ENCODE results near the gene KCNQ4. TPM values are rescaled to one million over a fixed set of nuclear protein-coding genes. Genes with fewer than 3 reads are reported as not detected.
A peak's percentile ranks its signal among the peaks of the same experiment; 100 is the strongest.

The KCNQ4 gene
- total and polyA plus RNA-seq, 2 of the 4 experiments (the other 2 are of a cell fraction): 0.07 TPM; not detected in 1

DNA sequence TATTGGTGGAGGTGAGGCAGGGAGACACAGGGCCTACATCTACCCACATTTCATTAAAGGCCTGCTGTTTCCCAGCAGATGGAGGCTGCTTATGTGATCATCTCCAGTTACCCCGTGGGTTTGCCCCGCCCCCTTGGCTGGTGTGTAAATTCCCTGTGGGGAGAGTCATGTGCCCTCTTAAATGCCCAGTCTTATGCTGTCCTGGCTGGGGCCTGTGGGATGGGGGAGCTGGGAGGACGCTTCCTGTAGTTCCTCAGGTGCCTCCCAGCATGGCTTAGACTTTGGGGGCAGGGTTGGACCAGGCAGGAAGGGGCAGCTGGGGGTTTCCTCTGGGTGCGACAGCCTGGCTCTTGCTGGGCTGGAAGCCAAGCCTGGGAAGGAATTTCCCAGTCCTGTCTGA, 94.1 kb downstream of the KCNQ4 start:
- intact Hi-C loops (cut with micrococcal nuclease) (no loop called here), dilution Hi-C loops (cut with HindIII; ENCODE audit: low sequenced_read_pairs, unreplicated experiment) (no loop called here), in situ Hi-C loops (cut with MboI; ENCODE audit: low sequenced_read_pairs) (no loop called here)
- Histone ChIP-seq H2AFZ (replicated peaks; ENCODE audit: low read length, poor library complexity) (peak overlapping the region; percentile 93), H3K79me1 (ENCODE audit: low read depth in 1 of 2, low read length in 2 of 2) (no peaks in the 10 kb centered on the region; a peak in 2 of 4 replicates), H3K27ac (ENCODE audit: insufficient read depth, low read length) (peak overlapping the region; percentile 45), H4K8ac (ENCODE audit: low read depth in 2 of 2, low read length in 2 of 2) (peak overlapping the region; percentile 45 to 97), H2BK5ac (ENCODE audit: low read depth, low read length, poor library complexity, severe bottlenecking) (peak overlapping the region; percentile 97), H2AK5ac (ENCODE audit: low read depth, low read length) (peak overlapping the region; percentile 87), H3K4me1 (ENCODE audit: control insufficient read depth, insufficient read depth, low read length) (peaks cover 13% of the 10 kb centered on the region), H2BK20ac (ENCODE audit: low read depth, low read length) (peak overlapping the region; percentile 99), H4K91ac (ENCODE audit: insufficient read depth, low read depth, low read length) (peak overlapping the region; percentile 98), H4K20me1 (ENCODE audit: insufficient read depth, low read length) (no peaks in the 10 kb centered on the region), H2BK120ac (ENCODE audit: low read depth, low read length) (peak overlapping the region; percentile 99), H2BK15ac (ENCODE audit: low read depth, low read length) (peak overlapping the region; percentile 93), H3K4ac (ENCODE audit: low read depth, low read length) (peak overlapping the region; percentile 99), H3K27me3 (ENCODE audit: control insufficient read depth, insufficient read depth, low read length) (no peaks in the 10 kb centered on the region), H3K56ac (ENCODE audit: extremely low read depth, insufficient read depth, low read length) (peak overlapping the region; percentile 63), H3K23ac (ENCODE audit: low read depth, low read length) (peak overlapping the region; percentile 88; the same call in 1 of the 2 replicates), H3K18ac (ENCODE audit: low read depth, low read length) (peak overlapping the region; percentile 82), H3K14ac (replicated peaks; ENCODE audit: low read depth, low read length) (peak overlapping the region; percentile 99), H3K4me3 (ENCODE audit: insufficient read depth, low read depth, low read length) (no peak overlapping the region), H4K5ac (ENCODE audit: low read depth, low read length) (peak overlapping the region; percentile 89), H3K36me3 (ENCODE audit: control insufficient read depth, insufficient read depth, low read length) (no peaks in the 10 kb centered on the region), H3K9me3 (ENCODE audit: control insufficient read depth, insufficient read depth, low read length) (peaks cover 4% of the 10 kb centered on the region; the same call in 1 of the 2 replicates), H3K9ac (ENCODE audit: low read depth, low read length) (peak overlapping the region; percentile 62; the same call in 1 of the 2 replicates), H3K9me1 (ENCODE audit: insufficient read depth, low read length) (peaks cover 31% of the 10 kb centered on the region), H2AK9ac (replicated peaks; ENCODE audit: low read depth, low read length, poor library complexity) (peak overlapping the region; percentile 88), H3K4me2 (ENCODE audit: low read depth, low read length) (no peak overlapping the region)
- DNase-seq (peak; percentile 91), ATAC-seq (ENCODE audit: low read depth) (peak; percentile 78)
- TF ChIP-seq CHD1 (IDR thresholded peaks at IDR 0.05; ENCODE audit: low read depth, low read length) (no peak), FOS (IDR thresholded peaks at IDR 0.05; ENCODE audit: low read depth, low read length) (no peak), MAFK (IDR thresholded peaks at IDR 0.05; ENCODE audit: low read depth, low read length) (no peak), CEBPB (IDR thresholded peaks at IDR 0.05; ENCODE audit: low read depth, low read length) (no peak), RCOR1 (IDR thresholded peaks at IDR 0.05; ENCODE audit: insufficient replicate concordance, low read length) (no peak), BHLHE40 (IDR thresholded peaks at IDR 0.05; ENCODE audit: low read depth, low read length) (peak; percentile 42; the same call in 1 of the 2 replicates), RFX5 (IDR thresholded peaks at IDR 0.05; ENCODE audit: low read depth, low read length) (no peak), SMC3 (IDR thresholded peaks at IDR 0.05; ENCODE audit: low read depth, low read length) (no peak), MXI1 (IDR thresholded peaks at IDR 0.05; ENCODE audit: borderline replicate concordance, low read depth, low read length) (no peak), MAZ (IDR thresholded peaks at IDR 0.05; ENCODE audit: borderline replicate concordance, low read depth, low read length) (peak; percentile 63; the same call in 1 of the 2 replicates), ELK1 (IDR thresholded peaks at IDR 0.05; ENCODE audit: borderline replicate concordance, low read depth, low read length) (no peak), RAD21 (IDR thresholded peaks at IDR 0.05; ENCODE audit: low read length) (no peak), NFE2L2 (IDR thresholded peaks at IDR 0.05; ENCODE audit: low read depth, low read length) (no peak), POLR2A (IDR thresholded peaks at IDR 0.05; ENCODE audit: low read depth, low read length) (no peak)
- TF ChIP-seq, protein P1, sequence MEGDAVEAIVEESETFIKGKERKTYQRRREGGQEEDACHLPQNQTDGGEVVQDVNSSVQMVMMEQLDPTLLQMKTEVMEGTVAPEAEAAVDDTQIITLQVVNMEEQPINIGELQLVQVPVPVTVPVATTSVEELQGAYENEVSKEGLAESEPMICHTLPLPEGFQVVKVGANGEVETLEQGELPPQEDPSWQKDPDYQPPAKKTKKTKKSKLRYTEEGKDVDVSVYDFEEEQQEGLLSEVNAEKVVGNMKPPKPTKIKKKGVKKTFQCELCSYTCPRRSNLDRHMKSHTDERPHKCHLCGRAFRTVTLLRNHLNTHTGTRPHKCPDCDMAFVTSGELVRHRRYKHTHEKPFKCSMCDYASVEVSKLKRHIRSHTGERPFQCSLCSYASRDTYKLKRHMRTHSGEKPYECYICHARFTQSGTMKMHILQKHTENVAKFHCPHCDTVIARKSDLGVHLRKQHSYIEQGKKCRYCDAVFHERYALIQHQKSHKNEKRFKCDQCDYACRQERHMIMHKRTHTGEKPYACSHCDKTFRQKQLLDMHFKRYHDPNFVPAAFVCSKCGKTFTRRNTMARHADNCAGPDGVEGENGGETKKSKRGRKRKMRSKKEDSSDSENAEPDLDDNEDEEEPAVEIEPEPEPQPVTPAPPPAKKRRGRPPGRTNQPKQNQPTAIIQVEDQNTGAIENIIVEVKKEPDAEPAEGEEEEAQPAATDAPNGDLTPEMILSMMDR (conservative IDR thresholded peaks at IDR 0.05; ENCODE audit: low read depth, low read length): no peak
- TF ChIP-seq, protein P2, sequence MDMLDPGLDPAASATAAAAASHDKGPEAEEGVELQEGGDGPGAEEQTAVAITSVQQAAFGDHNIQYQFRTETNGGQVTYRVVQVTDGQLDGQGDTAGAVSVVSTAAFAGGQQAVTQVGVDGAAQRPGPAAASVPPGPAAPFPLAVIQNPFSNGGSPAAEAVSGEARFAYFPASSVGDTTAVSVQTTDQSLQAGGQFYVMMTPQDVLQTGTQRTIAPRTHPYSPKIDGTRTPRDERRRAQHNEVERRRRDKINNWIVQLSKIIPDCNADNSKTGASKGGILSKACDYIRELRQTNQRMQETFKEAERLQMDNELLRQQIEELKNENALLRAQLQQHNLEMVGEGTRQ (IDR thresholded peaks at IDR 0.05; ENCODE audit: low read depth, low read length): peak; percentile 81
- no CpG with 5 or more reads among the region's 4 CpGs for WGBS, 2 experiments (ENCODE audit: extremely low coverage in 2 of 2, insufficient read length in 1 of 2)
- ChIA-PET CTCF (interaction anchor here (0.6 to 1.4 kb wide), 2 partner anchors 15 to 1768 kb away, joined by 4 to 6 read pairs; partner anchors contain the start of gene CITED4), POLR2A (ENCODE audit: unreplicated experiment) (no interaction called here)
- BruUV-seq (replicated peaks): no TSS peak

All from IMR-90 (cell line).